Endothelial cell of umbilical vein (primary cell): Measurements from ENCODE around the gene VAV2. TPM values are rescaled to one million over a fixed set of nuclear protein-coding genes. Genes with fewer than 3 reads are reported as not detected.

Source experiments
- BruUV-seq: library from RNA; stranded (reverse); fragments of 400-500 nt; replicated peaks from 2 replicates; lab custom pipeline; 2021; lab: Mats Ljungman, UMichigan
- CTCF ChIA-PET: fragments of 300-600, 350-600 bp; sonication (Branson Sonifier 250); formaldehyde crosslinking; loops from one replicate; lab custom pipeline; 2021; ENCODE audit warnings: antibody characterized with exemption, inconsistent platforms; lab: Charles Lee
- POLR2A ChIA-PET: fragments of 300-600, 350-600 bp; sonication (Branson Sonifier 250); formaldehyde crosslinking; loops from one replicate; lab custom pipeline; 2021; ENCODE audit warnings: antibody characterized with exemption, inconsistent platforms; lab: Charles Lee
- DNase-seq: peaks from one replicate; pipeline ENCODE4 v3.0.0-alpha.2; 2011; ENCODE audit warnings: low read depth, low spot score
- FAIRE-seq: peaks from 2 replicates; lab custom pipeline; 2011; peaks lifted over from hg19 to GRCh38; lab: Jason Lieb, UNC
- H2AFZ ChIP-seq: 2 replicates; pipeline ENCODE4 v1.6.0; 2012; ENCODE audit warnings: low read depth, low read length, control low read depth, inconsistent platforms
- H3K27ac ChIP-seq: 2 replicates; pipeline ENCODE4 v1.5.1; 2011; ENCODE audit warnings: low read depth, mild to moderate bottlenecking, control low read depth, low read length, moderate library complexity; ENCODE audit not compliant: insufficient read depth
- H3K27me3 ChIP-seq, 2 experiments: 2 replicates each; pipeline versions ENCODE4 v1.6.0 to v1.6.1; 2011; ENCODE audit warnings: low read length in 2 of 2, mixed read lengths in 1 of 2; ENCODE audit not compliant: control insufficient read depth in 2 of 2, insufficient read depth in 2 of 2
- H3K36me3 ChIP-seq, 2 experiments: 2 replicates in 1 of 2; 3 replicates in 1 of 2; pipeline ENCODE4 v1.5.1; 2011; ENCODE audit warnings: low read length in 2 of 2, mild to moderate bottlenecking in 1 of 2, moderate library complexity in 1 of 2; ENCODE audit not compliant: control insufficient read depth in 2 of 2, insufficient read depth in 2 of 2; ENCODE audit errors: extremely low read depth in 1 of 2
- H3K4me1 ChIP-seq: 3 replicates; pipeline ENCODE4 v1.5.1; 2011; ENCODE audit warnings: mild to moderate bottlenecking, low read length; ENCODE audit not compliant: control insufficient read depth, insufficient read depth; ENCODE audit errors: extremely low read depth
- H3K4me2 ChIP-seq: 2 replicates; pipeline ENCODE4 v1.6.1; 2011; ENCODE audit warnings: low read length, control low read depth, mixed read lengths; ENCODE audit not compliant: insufficient read depth
- H3K4me3 ChIP-seq, 3 experiments: fragments of 200-600 bp in 1 of 3; sonication (generic), shearing (Covaris generic) in 1 of 3; replicated peaks in 1 of 3; 2 replicates each; pipeline ENCODE4 v1.5.1; 2011 to 2016; ENCODE audit warnings: control low read depth in 3 of 3, low read length in 3 of 3, mild to moderate bottlenecking in 2 of 3, inconsistent platforms in 1 of 3, low read depth in 1 of 3, moderate library complexity in 1 of 3; ENCODE audit not compliant: insufficient read depth in 1 of 3
- H3K79me2 ChIP-seq: 2 replicates; pipeline ENCODE4 v1.6.0; 2012; ENCODE audit warnings: low read length, inconsistent platforms; ENCODE audit not compliant: control insufficient read depth, insufficient read depth
- H3K9ac ChIP-seq: replicated peaks from 2 replicates; pipeline ENCODE3; 2011; ENCODE audit warnings: low read length, control low read depth; ENCODE audit not compliant: insufficient read depth; ENCODE audit errors: extremely low read depth
- H3K9me1 ChIP-seq: replicated peaks from 3 replicates; pipeline ENCODE4 v1.6.0; 2011; ENCODE audit warnings: mild to moderate bottlenecking, low read length; ENCODE audit not compliant: control insufficient read depth, insufficient read depth; ENCODE audit errors: extremely low read depth
- H3K9me3 ChIP-seq: replicated peaks from 2 replicates; pipeline ENCODE4 v1.5.1; 2012; ENCODE audit warnings: low read length, inconsistent platforms; ENCODE audit not compliant: control insufficient read depth, insufficient read depth
- H4K20me1 ChIP-seq: replicated peaks from 2 replicates; pipeline ENCODE3; 2011; ENCODE audit warnings: mild to moderate bottlenecking, low read length; ENCODE audit not compliant: control insufficient read depth, insufficient read depth; ENCODE audit errors: extremely low read depth
- EZH2 ChIP-seq: IDR thresholded peaks from 2 replicates; pipeline ENCODE4 v1.6.1; 2012; ENCODE audit warnings: borderline replicate concordance, low read depth, mild to moderate bottlenecking, moderate library complexity, low read length, inconsistent platforms; ENCODE audit not compliant: severe bottlenecking
- FOS ChIP-seq: IDR thresholded peaks from 2 replicates; pipeline ENCODE4 v1.6.1; 2011; ENCODE audit warnings: mild to moderate bottlenecking, low read length, moderate library complexity, borderline replicate concordance; ENCODE audit not compliant: insufficient read depth
- GATA2 ChIP-seq: IDR thresholded peaks from 2 replicates; pipeline ENCODE4 v1.7.0; 2011; ENCODE audit warnings: low read depth, mild to moderate bottlenecking, moderate library complexity, mixed read lengths, low read length; ENCODE audit not compliant: insufficient read length, insufficient read depth
- JUN ChIP-seq: IDR thresholded peaks from 2 replicates; pipeline ENCODE4 v1.6.1; 2011; ENCODE audit warnings: borderline replicate concordance, low read depth; ENCODE audit not compliant: insufficient read length, insufficient read depth
- MYC ChIP-seq: IDR thresholded peaks from one replicate; pipeline ENCODE4 v1.6.1; 2011; ENCODE audit warnings: mild to moderate bottlenecking, low read depth, low read length
- POLR2A ChIP-seq: IDR thresholded peaks from 2 replicates; pipeline ENCODE4 v1.6.1; 2012; ENCODE audit warnings: low read depth, mild to moderate bottlenecking, control low read depth, low read length
- POLR2AphosphoS5 ChIP-seq: IDR thresholded peaks from 2 replicates; pipeline ENCODE4 v1.6.1; 2012; ENCODE audit warnings: low read depth, mild to moderate bottlenecking, control low read depth, low read length, moderate library complexity; ENCODE audit not compliant: insufficient read depth
- dilution Hi-C: fragments of 300-500 bp; cut with MboI; formaldehyde crosslinking; loops from one replicate; pipeline ENCODE4 v1.15.0; 2019; ENCODE audit warnings: low sequenced_read_pairs; ENCODE audit not compliant: extremely low pct_ligation_motif_present
- intact Hi-C: fragments of 100-400 bp; cut with micrococcal nuclease; formaldehyde crosslinking; loops from one replicate; pipeline ENCODE4 v1.10.0; 2022
- polyA plus RNA-seq, 4 experiments: library from polyadenylated mRNA; depleted of rRNA in 3 of 4; stranded (reverse) in 3 of 4; unstranded in 1 of 4; fragments of >200 nt; gene quantifications; 2 replicates each; pipeline versions ENCODE4 v1.2.1 to v1.2.3, GENCODE V29; 2011 to 2012; ENCODE audit warnings: missing spikeins in 1 of 4
- total RNA-seq: library from RNA; stranded (reverse); gene quantifications from 2 replicates; pipeline ENCODE4 v1.2.3, GENCODE V29; 2021
- TF ChIP-seq, protein P1 (sequence below), 2 donors: IDR thresholded peaks; 1 replicate in 1 of 2; 2 replicates in 1 of 2; pipeline ENCODE4 v1.5.1; 2011; ENCODE audit warnings: low read length in 2 of 2, mild to moderate bottlenecking in 2 of 2, moderate library complexity in 2 of 2, control low read depth in 1 of 2, inconsistent platforms in 1 of 2, low read depth in 1 of 2; ENCODE audit not compliant: insufficient read depth in 1 of 2; ENCODE audit errors: extremely low read depth in 1 of 2
- TF ChIP-seq, protein P2 (sequence below): IDR thresholded peaks from 2 replicates; pipeline ENCODE4 v1.6.1; 2011; ENCODE audit not compliant: insufficient read depth, insufficient read length

The VAV2 gene
- total and polyA plus RNA-seq, 2 donors (not counting 3 experiments of a cell fraction or from before 2014, with no cell fraction given): 10.6 to 30.6 TPM

DNA sequence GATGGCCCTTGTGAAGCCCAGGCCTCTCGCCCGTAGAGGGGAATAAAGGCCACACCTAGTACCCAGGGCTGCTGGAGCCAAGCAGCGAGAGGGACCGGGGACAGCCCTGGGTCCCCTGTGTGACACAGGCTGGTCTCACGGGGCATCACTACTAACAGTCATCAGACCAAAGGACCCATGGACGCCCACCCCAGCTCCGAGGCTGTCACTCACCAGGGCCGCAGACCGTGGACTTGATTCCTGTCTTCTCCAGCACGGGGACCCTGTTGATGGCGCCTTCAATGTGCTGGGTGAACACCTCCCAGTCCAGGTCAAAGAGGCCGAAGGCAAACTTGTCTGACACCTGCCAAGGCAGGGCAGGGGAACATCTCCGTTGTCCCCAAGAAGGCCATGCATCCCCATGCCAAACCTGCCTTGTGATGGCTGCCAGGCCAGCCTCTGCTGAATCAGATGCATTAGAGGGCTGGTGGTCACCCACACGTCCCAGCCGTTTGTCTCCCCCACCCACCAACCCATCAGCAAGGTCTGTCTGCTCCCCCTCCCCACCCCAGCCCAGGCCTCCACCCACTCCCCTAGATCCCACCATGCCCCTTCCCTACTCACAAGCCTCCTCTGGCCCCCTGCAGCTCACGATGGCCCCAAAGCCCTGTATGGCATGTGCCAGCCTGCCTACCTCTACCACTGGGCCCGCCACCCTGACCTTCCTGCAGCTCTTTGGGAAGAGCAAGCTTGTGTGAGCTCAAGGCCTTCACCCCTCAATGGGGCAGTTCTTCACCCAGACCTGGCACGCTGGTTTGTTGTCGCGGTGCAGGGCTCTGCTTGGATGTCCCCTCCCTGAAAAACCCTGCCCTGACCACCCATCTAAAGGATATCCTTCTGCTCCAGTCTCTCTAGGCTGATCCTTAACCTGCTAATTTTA, 274.8 kb downstream of the VAV2 start:
- intact Hi-C loops: no loop called here
- FAIRE-seq (no peak), DNase-seq (no peak)
- Histone ChIP-seq H4K20me1 (no peaks in the 10 kb centered on the region), H3K4me2 (no peak overlapping the region), H3K9ac (no peak overlapping the region), H3K36me3 (no peaks in the 10 kb centered on the region), H3K4me3 (no peak overlapping the region), H3K4me1 (no peaks in the 10 kb centered on the region), H3K9me1 (no peaks in the 10 kb centered on the region), H3K9me3 (no peaks in the 10 kb centered on the region), H3K27me3 (no peaks in the 10 kb centered on the region), H3K27ac (no peak overlapping the region), H2AFZ (no peak overlapping the region), H3K79me2 (no peaks in the 10 kb centered on the region)
- ChIA-PET CTCF (interaction anchor here (1.1 kb wide), 1 partner anchor 25 kb away, joined by 3 read pairs; no protein-coding TSS in a partner anchor), POLR2A (no interaction called here)
- no TSS peak for BruUV-seq
- TF ChIP-seq POLR2AphosphoS5: no peak
- no peak for TF ChIP-seq EZH2
- TF ChIP-seq JUN: no peak
- no peak for TF ChIP-seq FOS
- TF ChIP-seq, protein P1, sequence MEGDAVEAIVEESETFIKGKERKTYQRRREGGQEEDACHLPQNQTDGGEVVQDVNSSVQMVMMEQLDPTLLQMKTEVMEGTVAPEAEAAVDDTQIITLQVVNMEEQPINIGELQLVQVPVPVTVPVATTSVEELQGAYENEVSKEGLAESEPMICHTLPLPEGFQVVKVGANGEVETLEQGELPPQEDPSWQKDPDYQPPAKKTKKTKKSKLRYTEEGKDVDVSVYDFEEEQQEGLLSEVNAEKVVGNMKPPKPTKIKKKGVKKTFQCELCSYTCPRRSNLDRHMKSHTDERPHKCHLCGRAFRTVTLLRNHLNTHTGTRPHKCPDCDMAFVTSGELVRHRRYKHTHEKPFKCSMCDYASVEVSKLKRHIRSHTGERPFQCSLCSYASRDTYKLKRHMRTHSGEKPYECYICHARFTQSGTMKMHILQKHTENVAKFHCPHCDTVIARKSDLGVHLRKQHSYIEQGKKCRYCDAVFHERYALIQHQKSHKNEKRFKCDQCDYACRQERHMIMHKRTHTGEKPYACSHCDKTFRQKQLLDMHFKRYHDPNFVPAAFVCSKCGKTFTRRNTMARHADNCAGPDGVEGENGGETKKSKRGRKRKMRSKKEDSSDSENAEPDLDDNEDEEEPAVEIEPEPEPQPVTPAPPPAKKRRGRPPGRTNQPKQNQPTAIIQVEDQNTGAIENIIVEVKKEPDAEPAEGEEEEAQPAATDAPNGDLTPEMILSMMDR (IDR thresholded peaks at IDR 0.05; ENCODE audit: extremely low read depth in 1 of 2, insufficient read depth in 1 of 2, low read depth in 1 of 2, low read length in 2 of 2): no peak
- no peak for TF ChIP-seq POLR2A
- TF ChIP-seq MYC: no peak
- TF ChIP-seq GATA2: no peak
- TF ChIP-seq, protein P2, sequence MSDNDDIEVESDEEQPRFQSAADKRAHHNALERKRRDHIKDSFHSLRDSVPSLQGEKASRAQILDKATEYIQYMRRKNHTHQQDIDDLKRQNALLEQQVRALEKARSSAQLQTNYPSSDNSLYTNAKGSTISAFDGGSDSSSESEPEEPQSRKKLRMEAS: no peak
- dilution Hi-C loops: no loop called here
